HG02840 (cell line): ENCODE results near the gene ANG.

ENCODE experiments used
- ATAC-seq: cut with Tn5 transposase; IDR thresholded peaks from one replicate; pipeline ENCODE4 v1.9.1; 2021; ENCODE audit warnings: mild to moderate bottlenecking, moderate library complexity, moderate number of reproducible peaks; ENCODE audit not compliant: unreplicated experiment, low FRiP score

Gene ANG

GRCh38 chr14:20671597-20672283, 16.8 kb upstream of the ANG start:
- ATAC-seq, result no peak

GRCh38 chr14:20675669-20676068, 12.9 kb upstream of the ANG start:
- ATAC-seq, result no peak

GRCh38 chr14:20676072-20676471, 12.5 kb upstream of the ANG start:
- no peak for ATAC-seq

GRCh38 chr14:20679907-20680306, 8.7 kb upstream of the ANG start:
- ATAC-seq, result no peak

DNA sequence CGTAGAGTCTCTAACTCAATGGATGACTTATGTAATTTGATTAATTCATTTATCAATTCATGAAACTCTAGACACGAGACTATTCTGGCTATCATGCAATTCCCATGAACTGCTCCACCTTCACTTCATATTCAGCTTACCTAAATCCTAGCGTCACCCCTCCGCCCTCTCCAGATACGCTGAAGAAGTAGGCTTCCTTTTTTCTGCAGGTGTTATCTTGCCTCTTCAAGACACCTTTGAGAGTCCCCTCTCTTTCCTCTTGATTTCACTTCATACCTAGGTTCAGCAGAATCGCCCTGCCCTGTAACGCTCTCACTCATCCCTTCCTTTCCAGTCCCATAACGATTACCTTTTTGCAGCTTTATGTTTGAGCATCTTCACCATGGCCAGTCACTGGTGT, 8.2 kb upstream of the ANG start:
- no peak for ATAC-seq

- no peak for ATAC-seq
These were observed 7.7 kb upstream of the ANG start for GRCh38 chr14:20680843-20681347.

DNA sequence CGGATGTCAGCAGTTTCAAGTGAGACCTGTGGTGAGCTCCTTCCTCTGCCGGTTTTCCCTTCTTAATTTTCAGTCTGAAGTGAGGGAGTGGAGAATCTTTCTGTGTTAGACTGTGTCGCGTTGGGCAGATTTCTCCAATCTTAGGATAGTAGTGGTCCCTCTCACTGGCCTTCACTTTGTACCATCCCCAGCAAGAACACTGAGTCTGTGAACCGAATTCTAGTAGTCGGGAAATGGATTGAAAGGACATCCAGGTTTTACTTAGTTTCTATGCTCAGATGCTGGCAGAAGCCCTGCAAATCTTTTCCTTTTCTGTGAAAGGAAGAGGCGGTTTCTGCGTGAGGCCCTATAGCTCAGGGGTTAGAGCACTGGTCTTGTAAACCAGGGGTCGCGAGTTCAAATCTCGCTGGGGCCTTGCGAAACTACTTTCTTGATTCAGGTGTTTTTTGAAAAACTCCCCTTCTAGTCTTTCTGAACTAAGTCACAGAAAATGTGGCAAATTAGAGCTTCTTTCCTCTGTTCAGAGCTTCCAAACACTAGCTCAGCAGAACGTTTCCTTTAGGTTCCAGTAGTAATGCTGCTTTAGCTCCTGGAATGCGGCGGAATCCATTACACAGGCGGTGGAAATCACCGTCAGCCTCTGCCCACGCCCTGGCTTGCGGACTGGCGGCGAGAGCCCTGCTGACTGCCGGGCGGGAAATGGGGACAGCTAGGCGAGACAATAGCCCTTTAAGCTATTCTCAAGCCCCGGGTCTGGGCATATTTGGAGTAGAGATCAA, 7.0 kb upstream of the ANG start:
- ATAC-seq, result no peak

GRCh38 chr14:20682127-20682434, 6.5 kb upstream of the ANG start:
- ATAC-seq, result no peak

- peak; percentile 47 for ATAC-seq
These were observed 6.0 kb upstream of the ANG start for GRCh38 chr14:20682435-20683124.

- peak; percentile 23 for ATAC-seq
These were observed 5.3 kb upstream of the ANG start for GRCh38 chr14:20683125-20683890.

- ATAC-seq, result peak; percentile 39
These were observed 4.5 kb upstream of the ANG start, which contains the start of gene RNASE4 for GRCh38 chr14:20683891-20684661. Gene RNASE4 (plus strand): TSS chr14:20684560. CDS start chr14:20699372, 14,812 bp downstream.

GRCh38 chr14:20684662-20685456, 3.7 kb upstream of the ANG start:
- ATAC-seq, result no peak

GRCh38 chr14:20686386-20687143, 2.0 kb upstream of the ANG start:
- no peak for ATAC-seq

DNA sequence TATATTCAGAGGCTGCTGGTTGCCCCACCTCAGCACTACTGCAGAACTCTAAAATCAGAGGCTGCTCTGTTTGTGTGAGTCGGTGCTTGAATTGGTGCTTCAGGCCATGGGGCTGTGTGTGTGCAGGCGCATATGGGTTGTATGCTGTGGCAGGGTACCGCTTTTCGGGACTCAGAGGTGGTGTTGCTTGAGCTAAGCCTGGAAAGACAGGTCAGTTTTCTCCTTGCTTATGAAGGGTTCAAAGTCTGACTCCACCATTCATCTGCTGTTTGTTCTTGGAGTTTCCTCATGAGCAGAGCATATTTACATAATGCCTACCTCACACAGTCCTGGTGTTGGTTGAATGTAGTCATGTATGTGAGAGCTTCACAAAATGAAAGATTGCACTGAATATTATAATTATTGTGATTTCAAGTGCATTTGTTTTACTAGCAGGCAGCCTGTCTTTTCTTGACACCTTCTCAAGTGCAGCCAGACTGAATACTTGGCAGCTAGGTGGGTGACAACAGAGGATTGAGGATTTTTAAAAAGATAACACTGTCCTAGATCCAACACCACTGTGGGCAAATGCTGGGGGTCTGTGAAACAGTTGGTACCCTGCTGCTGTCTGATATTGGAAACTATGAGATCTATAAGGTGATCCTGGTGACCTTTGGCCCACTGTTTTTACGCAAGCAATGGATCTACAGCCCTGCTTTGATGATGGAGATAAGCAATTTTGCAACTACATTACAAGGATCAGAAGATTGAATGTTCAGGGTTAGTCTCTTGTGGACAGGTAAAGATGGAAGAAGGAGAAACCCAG, 1.0 kb upstream of the ANG start:
- ATAC-seq, result no peak

DNA sequence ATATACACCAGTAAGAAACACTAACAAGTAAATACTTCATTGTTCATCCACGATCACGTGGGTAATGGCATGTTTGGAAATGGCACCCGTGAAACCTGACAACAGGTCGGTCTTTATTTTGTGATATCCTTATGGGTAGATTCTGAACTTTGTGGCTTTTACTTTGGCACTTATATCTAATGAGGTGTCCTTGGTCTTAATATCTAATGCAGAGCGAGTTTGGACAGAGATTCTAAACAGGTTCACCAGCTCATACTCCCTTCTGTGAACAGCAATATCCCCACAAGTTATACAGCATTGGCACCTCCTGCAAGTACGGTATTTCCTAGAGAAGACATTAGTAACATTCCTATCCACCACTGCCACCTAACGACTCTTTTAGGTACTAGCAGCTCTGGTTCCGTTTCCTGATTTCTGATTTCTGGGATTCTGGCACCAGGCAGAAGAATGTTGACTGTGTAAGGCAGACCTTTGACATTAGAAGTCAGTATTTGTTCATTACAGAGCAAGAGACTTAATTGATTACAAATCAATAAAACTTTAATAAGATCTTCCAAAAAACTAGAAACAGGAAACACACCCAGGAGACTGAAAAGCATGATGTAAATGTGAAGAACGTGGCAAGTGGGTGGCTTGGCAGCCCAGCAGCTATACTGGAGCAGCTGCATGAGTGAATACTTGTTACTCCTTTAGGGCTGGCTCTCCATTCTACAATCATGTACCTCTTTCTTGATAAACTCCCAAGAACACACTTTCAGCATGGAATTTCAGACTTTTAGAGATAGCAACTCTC, 2.5 kb downstream of the ANG start:
- ATAC-seq, result no peak

- ATAC-seq, result no peak
These were observed 3.7 kb downstream of the ANG start for GRCh38 chr14:20692116-20692751.
